Progenitor cell of endocrine pancreas (in vitro differentiated cells): ENCODE results near the gene LRRC56. TPM values are rescaled to one million over a fixed set of nuclear protein-coding genes. Genes with fewer than 3 reads are reported as not detected.
A peak's percentile ranks its signal among the peaks of the same experiment; 100 is the strongest.

Experiments
- DNase-seq: peaks from one replicate; pipeline ENCODE4 v3.0.0; 2021; ENCODE audit warnings: low spot score; ENCODE audit not compliant: unreplicated experiment
- H3K27ac Mint-ChIP-seq: 2 replicates; pipeline ENCODE4 v1.8.0; 2021; ENCODE audit warnings: mild to moderate bottlenecking, moderate library complexity, mixed read lengths
- H3K27me3 Mint-ChIP-seq: 2 replicates; pipeline ENCODE4 v1.8.0; 2021; ENCODE audit warnings: mixed read lengths
- H3K36me3 Mint-ChIP-seq: 2 replicates; pipeline ENCODE4 v1.8.0; 2022; ENCODE audit warnings: mixed read lengths; ENCODE audit not compliant: insufficient read depth
- H3K4me1 Mint-ChIP-seq: 2 replicates; pipeline ENCODE4 v1.8.0; 2021; ENCODE audit warnings: low read depth, mixed read lengths
- H3K4me3 Mint-ChIP-seq: 2 replicates; pipeline ENCODE4 v1.8.0; 2021; ENCODE audit warnings: low read depth, mild to moderate bottlenecking, moderate library complexity, mixed read lengths
- H3K9me3 Mint-ChIP-seq: 2 replicates; pipeline ENCODE4 v1.8.0; 2021; ENCODE audit warnings: low read depth, mixed read lengths
- total RNA-seq: library from RNA; stranded (reverse); gene quantifications from 2 replicates; pipeline ENCODE4 v1.2.1, GENCODE V29; 2021
- TF ChIP-seq, protein P1 (sequence below): fragments of 200-600 bp; sonication (generic); IDR thresholded peaks from one replicate; pipeline ENCODE4 v1.5.0; 2021; ENCODE audit warnings: antibody characterized with exemption, mild to moderate bottlenecking; ENCODE audit not compliant: unreplicated experiment

Gene LRRC56
- total RNA-seq, 1 donor from 2014 or later: 5.4 TPM

DNA sequence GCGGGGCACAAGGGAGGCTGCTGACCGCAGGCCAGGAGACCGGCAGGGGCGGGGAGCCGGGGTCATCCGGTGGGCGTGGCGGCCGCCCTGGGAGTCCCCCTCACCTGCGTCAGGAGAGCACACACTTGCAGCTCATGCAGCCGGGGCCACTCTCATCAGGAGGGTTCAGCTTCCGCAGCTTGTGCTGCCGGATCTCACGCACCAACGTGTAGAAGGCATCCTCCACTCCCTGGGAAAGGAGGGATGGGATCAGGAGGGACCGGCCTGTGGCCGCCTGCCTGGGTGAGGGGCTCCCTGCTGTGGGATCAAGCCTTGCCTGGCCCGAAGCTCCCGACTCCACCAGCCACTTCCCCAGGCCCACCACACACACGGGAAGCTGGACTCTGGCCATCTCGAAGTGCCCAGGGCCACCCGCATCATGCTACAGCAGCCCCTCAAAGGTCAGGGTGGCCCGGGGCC, 4.8 kb upstream of the LRRC56 start:
- H3K27ac Mint-ChIP-seq: no peak overlapping the region
- no peaks in the 10 kb centered on the region for H3K9me3 Mint-ChIP-seq
- TF ChIP-seq, protein P1, sequence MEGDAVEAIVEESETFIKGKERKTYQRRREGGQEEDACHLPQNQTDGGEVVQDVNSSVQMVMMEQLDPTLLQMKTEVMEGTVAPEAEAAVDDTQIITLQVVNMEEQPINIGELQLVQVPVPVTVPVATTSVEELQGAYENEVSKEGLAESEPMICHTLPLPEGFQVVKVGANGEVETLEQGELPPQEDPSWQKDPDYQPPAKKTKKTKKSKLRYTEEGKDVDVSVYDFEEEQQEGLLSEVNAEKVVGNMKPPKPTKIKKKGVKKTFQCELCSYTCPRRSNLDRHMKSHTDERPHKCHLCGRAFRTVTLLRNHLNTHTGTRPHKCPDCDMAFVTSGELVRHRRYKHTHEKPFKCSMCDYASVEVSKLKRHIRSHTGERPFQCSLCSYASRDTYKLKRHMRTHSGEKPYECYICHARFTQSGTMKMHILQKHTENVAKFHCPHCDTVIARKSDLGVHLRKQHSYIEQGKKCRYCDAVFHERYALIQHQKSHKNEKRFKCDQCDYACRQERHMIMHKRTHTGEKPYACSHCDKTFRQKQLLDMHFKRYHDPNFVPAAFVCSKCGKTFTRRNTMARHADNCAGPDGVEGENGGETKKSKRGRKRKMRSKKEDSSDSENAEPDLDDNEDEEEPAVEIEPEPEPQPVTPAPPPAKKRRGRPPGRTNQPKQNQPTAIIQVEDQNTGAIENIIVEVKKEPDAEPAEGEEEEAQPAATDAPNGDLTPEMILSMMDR: no peak
- DNase-seq: no peak
- no peaks in the 10 kb centered on the region for H3K27me3 Mint-ChIP-seq
- peaks cover 2% of the 10 kb centered on the region for H3K4me1 Mint-ChIP-seq
- no peak overlapping the region for H3K4me3 Mint-ChIP-seq
- H3K36me3 Mint-ChIP-seq: peaks cover 1% of the 10 kb centered on the region

DNA sequence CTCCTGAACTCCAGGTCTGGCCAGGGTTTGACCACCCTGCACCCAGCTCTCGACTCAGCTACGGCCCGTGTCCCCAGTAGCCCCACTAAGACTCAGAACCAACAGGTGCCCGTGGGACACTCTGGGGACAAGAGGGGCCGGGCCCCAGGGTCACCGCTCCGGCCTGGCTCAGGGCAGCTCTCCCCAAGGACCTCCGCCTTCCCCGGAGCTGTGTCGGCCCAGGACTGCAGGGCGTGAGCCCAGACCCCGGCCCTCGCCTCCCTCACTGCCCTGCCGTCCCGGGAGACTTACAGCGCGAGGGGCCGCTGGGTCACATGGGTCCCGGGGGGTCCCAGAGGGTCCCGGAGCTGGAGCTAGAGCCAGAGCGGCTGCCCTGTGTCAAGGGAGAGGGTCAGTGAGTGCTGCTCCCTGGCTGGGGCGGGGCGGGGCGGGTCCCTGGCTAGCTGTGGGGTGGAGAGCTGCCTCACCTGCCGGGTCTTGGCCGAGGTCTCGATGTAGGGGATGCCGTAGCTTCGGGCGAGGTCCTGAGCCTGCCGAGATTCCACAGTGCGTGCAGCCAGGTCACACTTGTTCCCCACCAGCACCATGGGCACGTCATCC, 4.2 kb upstream of the LRRC56 start:
- Mint-ChIP-seq H3K4me3 (no peak overlapping the region), H3K4me1 (peaks cover 5% of the 10 kb centered on the region), H3K27me3 (no peaks in the 10 kb centered on the region), H3K36me3 (peaks cover 1% of the 10 kb centered on the region), H3K9me3 (no peaks in the 10 kb centered on the region), H3K27ac (no peak overlapping the region)
- TF ChIP-seq, protein P1: no peak
- DNase-seq: no peak

DNA sequence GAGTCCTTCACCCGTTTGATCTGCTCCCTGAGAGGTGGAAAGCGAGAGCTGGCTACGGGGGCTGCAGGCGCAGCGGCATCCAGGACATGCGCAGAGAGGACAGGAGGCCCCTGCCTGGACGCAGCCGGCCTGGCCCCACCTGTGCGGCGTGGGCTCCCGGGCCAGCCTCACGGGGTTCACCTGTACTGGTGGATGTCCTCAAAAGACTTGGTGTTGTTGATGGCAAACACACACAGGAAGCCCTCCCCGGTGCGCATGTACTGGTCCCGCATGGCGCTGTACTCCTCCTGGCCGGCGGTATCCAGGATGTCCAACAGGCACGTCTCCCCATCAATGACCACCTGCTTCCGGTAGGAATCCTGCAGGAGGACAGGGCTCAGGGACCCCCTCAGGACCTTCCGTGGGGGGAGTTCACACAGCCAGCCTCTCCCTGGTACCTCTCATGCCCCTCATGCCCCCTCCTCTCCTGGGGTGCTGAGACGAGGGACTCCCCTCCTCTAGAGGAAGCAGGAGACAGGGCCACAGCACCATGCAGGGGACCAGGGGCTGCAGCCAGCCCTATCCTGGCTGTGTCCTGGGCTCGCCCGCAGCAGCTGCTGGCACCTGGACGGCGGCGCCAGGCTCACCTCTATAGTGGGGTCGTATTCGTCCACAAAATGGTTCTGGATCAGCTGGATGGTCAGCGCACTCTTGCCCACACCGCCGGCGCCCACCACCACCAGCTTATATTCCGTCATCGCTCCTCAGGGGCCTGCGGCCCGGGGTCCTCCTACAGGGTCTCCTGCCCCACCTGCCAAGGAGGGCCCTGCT, 3.5 kb upstream of the LRRC56 start:
- peaks cover 6% of the 10 kb centered on the region for H3K4me1 Mint-ChIP-seq
- no peak for DNase-seq
- no peak overlapping the region for H3K27ac Mint-ChIP-seq
- no peaks in the 10 kb centered on the region for H3K27me3 Mint-ChIP-seq
- H3K36me3 Mint-ChIP-seq: peaks cover 1% of the 10 kb centered on the region
- H3K4me3 Mint-ChIP-seq: peak overlapping the region; percentile 49
- H3K9me3 Mint-ChIP-seq: no peaks in the 10 kb centered on the region
- TF ChIP-seq, protein P1: no peak

DNA sequence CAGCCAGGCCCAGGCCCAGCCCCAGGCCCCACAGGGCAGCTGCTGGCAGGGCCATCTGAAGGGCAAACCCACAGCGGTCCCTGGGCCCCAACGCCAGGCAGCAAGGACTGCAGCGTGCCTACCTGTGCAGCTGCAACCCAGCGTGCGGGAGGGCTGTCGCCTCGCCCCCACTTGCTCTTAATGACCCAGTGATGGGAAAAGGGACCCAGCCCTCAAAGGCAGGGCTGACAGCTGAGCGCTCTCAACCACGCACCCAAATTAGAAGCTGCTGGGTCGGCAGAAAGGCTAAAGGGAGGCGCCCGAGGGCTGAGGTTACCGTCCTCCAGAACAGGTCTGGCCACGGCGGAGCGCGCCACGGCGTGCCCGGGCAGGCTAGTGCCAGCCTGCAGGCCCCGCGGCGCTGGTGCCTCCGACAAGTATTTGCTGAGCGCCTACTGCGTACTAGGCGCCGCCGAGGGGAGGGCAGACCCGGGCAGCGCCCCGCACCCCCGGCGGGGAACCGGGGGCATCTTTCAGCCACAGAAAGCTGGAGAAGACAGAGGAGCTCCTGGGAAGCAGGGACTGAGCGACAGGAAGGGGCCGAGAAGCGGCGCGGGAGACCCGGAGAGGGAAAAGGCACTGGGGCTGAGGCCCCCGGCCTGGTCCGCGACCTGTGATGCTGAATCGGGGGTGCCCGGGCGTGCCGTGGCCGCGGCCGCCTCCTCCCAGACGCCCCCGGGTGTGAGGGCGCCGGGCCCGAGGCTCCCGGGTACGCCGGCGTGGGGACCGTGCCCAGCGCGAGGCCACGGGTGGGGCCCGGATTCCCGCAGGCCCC, 2.7 kb upstream of the LRRC56 start:
- Mint-ChIP-seq H3K27me3 (no peaks in the 10 kb centered on the region), H3K9me3 (no peaks in the 10 kb centered on the region), H3K4me3 (peak overlapping the region; percentile 70), H3K36me3 (peaks cover 1% of the 10 kb centered on the region), H3K27ac (no peak overlapping the region), H3K4me1 (peaks cover 6% of the 10 kb centered on the region)
- DNase-seq: no peak
- TF ChIP-seq, protein P1: no peak

DNA sequence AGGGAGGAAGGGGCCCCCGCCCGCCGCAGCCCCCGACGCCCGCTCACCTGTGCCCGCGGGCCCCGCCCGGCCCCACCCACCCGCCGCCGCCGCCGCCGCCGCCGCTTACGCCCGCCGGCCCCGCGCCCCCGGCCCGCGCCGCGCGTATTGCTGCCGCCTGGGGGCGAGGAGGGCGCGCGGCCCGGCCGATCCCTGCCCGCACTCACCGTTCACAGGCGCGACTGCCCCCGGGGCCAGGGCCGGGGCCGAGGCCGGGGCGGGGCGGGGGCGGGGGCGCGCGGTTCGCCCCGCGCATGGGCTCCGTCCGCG, 2.2 kb upstream of the LRRC56 start:
- Mint-ChIP-seq H3K36me3 (peaks cover 1% of the 10 kb centered on the region), H3K4me1 (peaks cover 6% of the 10 kb centered on the region), H3K27me3 (no peaks in the 10 kb centered on the region), H3K4me3 (no peak overlapping the region), H3K9me3 (no peaks in the 10 kb centered on the region), H3K27ac (no peak overlapping the region)
- no peak for DNase-seq
- TF ChIP-seq, protein P1: no peak
